Tibial nerve (tissue), 4 donors: ENCODE measurements around the gene CELSR1. TPM values are rescaled to one million over a fixed set of nuclear protein-coding genes. Genes with fewer than 3 reads are reported as not detected.

ENCODE experiments used
- DNase-seq, 2 donors: peaks; one replicate each; pipeline ENCODE4 v3.0.0-alpha.2; 2019; ENCODE audit warnings: low spot score in 2 of 2
- H3K27ac ChIP-seq, 4 donors: fragments of 200-600 bp; sonication (generic) in 3 of 4; one replicate each; pipeline ENCODE4 v1.5.1; 2017 to 2019; ENCODE audit warnings: mild to moderate bottlenecking in 1 of 4
- H3K27me3 ChIP-seq, 2 donors: fragments of 200-600 bp; sonication (generic) in 1 of 2; one replicate each; pipeline versions ENCODE4 v1.5.1 to v1.6.0; 2017 to 2019
- H3K36me3 ChIP-seq, 3 donors: fragments of 200-600 bp; sonication (generic); one replicate each; pipeline ENCODE4 v1.5.1; 2018 to 2019
- H3K4me1 ChIP-seq, 4 donors: fragments of 200-600 bp; sonication (generic) in 3 of 4; one replicate each; pipeline ENCODE4 v1.5.1; 2017 to 2019
- H3K4me3 ChIP-seq, 4 donors: fragments of 200-600 bp; sonication (generic) in 3 of 4; one replicate each; pipeline ENCODE4 v1.5.1; 2017 to 2019; ENCODE audit warnings: mild to moderate bottlenecking in 1 of 4, moderate library complexity in 1 of 4
- H3K9me3 ChIP-seq, 4 donors: fragments of 200-600 bp; sonication (generic) in 3 of 4; one replicate each; pipeline ENCODE4 v1.5.1; 2017 to 2019
- EP300 ChIP-seq, 2 donors: sonication (generic); formaldehyde crosslinking; IDR thresholded peaks; one replicate each; pipeline ENCODE4 v1.6.1; 2017; ENCODE audit warnings: antibody characterized with exemption in 2 of 2, mild to moderate bottlenecking in 1 of 2
- POLR2A ChIP-seq, 2 donors: fragments of 450-650 bp; IDR thresholded peaks; one replicate each; pipeline ENCODE4 v1.6.1; 2017; ENCODE audit warnings: antibody characterized with exemption in 2 of 2, mild to moderate bottlenecking in 2 of 2, moderate library complexity in 2 of 2
- WGBS, 2 donors: methylation state at CpG; one replicate each; pipeline ENCODE4 v1.1.5; 2018; 5-methylcytosine and 5-hydroxymethylcytosine counted together
- total RNA-seq, 4 donors: library from RNA; depleted of rRNA; stranded (reverse); fragments of >200 nt; gene quantifications; one replicate each; pipeline ENCODE4 v1.1.0, GENCODE V29; 2016
- TF ChIP-seq, protein P1 (sequence below), 5 experiments: fragments of 200-600 bp in 3 of 5; fragments of 450-650 bp in 2 of 5; sonication (generic) in 3 of 5; IDR thresholded peaks; one replicate each; pipeline ENCODE4 v1.5.1; 2016 to 2019; ENCODE audit warnings: antibody characterized with exemption in 5 of 5, mild to moderate bottlenecking in 3 of 5, moderate library complexity in 2 of 5

Gene CELSR1
- total RNA-seq, 4 donors from 2014 or later: 1.0 to 5.9 (median 2.6) TPM

DNA sequence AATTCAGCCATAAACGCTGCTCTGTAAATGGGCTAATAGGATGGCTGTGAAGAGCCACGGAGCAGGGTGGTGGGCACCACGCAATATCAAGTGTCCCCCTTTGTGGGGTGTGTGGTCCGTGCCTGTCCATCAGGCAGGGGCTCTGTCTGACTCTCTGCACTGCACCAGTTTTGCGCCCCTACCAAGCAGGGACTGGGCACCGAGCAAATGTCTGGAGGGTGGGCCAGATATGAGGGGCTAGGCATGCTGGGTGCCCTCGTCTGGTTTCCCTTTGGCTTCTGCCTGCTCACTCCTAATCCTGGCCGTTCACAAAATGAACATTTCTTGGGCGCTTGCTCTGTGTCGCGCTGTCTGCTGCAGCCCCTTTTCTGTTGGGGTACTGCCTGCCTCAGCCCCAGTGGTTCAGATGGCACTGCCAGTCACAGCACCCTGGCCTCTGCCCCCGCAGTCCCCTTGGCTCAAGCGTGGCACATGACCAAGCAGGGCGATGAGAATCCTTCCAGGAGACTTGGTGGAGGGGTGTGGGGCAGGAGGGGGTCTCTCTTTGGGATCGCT lies 37.1 kb upstream of the CELSR1 start:
- peaks cover 0 to 14% (median 0%) of the 10 kb centered on the region in 4 donors for H3K9me3 ChIP-seq
- no peak for TF ChIP-seq POLR2A (IDR thresholded peaks at IDR 0.05)
- TF ChIP-seq EP300 (IDR thresholded peaks at IDR 0.05): no peak
- TF ChIP-seq, protein P1, sequence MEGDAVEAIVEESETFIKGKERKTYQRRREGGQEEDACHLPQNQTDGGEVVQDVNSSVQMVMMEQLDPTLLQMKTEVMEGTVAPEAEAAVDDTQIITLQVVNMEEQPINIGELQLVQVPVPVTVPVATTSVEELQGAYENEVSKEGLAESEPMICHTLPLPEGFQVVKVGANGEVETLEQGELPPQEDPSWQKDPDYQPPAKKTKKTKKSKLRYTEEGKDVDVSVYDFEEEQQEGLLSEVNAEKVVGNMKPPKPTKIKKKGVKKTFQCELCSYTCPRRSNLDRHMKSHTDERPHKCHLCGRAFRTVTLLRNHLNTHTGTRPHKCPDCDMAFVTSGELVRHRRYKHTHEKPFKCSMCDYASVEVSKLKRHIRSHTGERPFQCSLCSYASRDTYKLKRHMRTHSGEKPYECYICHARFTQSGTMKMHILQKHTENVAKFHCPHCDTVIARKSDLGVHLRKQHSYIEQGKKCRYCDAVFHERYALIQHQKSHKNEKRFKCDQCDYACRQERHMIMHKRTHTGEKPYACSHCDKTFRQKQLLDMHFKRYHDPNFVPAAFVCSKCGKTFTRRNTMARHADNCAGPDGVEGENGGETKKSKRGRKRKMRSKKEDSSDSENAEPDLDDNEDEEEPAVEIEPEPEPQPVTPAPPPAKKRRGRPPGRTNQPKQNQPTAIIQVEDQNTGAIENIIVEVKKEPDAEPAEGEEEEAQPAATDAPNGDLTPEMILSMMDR (IDR thresholded peaks at IDR 0.05): no peak
- H3K4me3 ChIP-seq: no peak overlapping the region
- no peak overlapping the region for H3K27ac ChIP-seq
- WGBS, 2 donors: 77 to 79% methylated on average over 15 of the region's 15 CpGs
- no peaks in the 10 kb centered on the region for H3K36me3 ChIP-seq
- H3K27me3 ChIP-seq: no peaks in the 10 kb centered on the region
- DNase-seq: peak in 1 of 2 donors; percentile 3
- H3K4me1 ChIP-seq: peaks cover 0 to 31% (median 21%) of the 10 kb centered on the region in 4 donors

DNA sequence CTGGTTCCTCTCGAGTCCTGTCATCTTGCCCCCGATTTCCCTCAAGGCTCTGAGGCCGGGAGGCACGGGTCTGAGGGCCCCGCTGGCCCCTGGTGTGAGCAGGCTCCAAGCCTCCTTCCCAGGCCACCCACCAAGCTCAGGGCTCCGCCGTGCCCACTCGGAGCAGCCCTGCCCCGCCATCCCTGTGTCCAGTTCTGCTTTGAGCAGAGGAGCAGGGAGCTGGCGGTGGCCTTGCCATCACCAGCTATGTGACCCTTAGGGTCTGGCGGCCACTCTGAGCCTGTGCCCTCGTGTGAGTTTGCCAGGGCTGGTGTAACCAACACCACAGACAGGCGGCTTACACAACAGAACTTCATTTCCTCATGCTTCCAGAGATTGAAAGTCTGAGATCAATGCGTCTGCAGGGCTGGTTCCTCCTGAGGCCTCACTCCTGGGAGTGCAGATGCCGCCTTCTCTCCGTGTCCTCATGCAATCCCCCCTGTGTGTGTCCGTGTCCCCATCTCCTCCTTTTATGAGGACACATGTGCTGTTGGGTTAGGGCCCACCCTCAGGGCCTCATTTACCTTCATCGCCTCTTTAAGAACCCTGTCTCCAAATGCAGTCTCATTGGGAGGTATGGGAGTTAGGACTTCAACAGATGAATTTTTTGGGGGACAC lies 36.5 kb upstream of the CELSR1 start:
- 61 to 69% methylated on average over 13 to 18 of the region's 18 CpGs for WGBS, 2 donors
- Histone ChIP-seq H3K27ac (no peak overlapping the region), H3K4me1 (peaks cover 0 to 25% (median 16%) of the 10 kb centered on the region in 4 donors), H3K27me3 (no peaks in the 10 kb centered on the region), H3K9me3 (peaks cover 0 to 14% (median 0%) of the 10 kb centered on the region in 4 donors), H3K36me3 (no peaks in the 10 kb centered on the region), H3K4me3 (no peak overlapping the region)
- DNase-seq: peak in 1 of 2 donors; percentile 4
- no peak for TF ChIP-seq POLR2A (IDR thresholded peaks at IDR 0.05)
- TF ChIP-seq, protein P1 (IDR thresholded peaks at IDR 0.05): no peak
- TF ChIP-seq EP300 (IDR thresholded peaks at IDR 0.05): no peak

DNA sequence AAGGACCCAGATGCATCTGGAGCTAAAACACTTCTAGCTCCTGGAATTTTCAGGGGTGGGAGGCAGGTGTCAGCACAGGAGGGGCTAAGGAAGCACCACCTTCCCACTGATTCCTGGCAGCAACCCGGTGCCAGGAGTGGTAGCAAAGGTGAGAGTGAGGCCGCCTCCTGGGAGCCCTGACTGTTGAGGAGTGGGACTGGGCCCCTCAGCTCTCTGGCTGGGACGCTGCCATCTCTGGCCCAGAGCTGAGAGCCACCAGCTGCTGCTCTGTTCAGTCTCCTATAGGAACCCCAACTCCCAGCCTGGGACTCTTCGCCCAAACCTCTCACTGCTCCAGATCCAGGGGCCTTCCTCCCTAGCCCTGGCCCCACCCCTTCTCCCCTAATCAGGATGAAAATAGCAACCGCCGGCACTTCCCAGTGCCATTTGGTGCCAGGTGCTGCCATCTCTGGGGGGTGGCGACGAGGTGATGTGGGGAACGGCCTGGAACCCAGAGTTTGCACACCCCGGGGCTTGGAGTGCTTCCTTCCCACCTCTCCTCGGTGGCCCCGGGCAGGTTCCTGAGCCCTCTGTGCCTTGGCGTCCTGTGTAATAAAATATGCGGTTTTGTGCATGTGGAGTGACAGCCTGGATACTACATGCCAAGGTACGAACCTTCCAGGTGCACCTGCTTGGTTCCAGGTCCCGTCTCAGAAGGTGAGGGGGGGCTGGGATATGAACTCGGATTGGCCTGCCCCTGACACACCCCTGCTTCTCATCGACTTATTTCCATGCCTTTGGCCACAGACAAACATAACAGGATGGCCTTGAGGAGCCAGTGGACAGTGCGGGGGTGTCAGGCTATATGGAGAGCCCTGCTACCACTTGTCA lies 35.7 kb upstream of the CELSR1 start:
- Histone ChIP-seq H3K9me3 (peaks cover 0 to 14% (median 0%) of the 10 kb centered on the region in 4 donors), H3K27me3 (no peaks in the 10 kb centered on the region), H3K4me1 (peaks cover 0 to 17% (median 9%) of the 10 kb centered on the region in 4 donors), H3K36me3 (no peaks in the 10 kb centered on the region), H3K4me3 (no peak overlapping the region), H3K27ac (no peak overlapping the region)
- peak in 1 of 2 donors; percentile 4 for DNase-seq
- 80 to 81% methylated on average over 17 to 19 of the region's 19 CpGs for WGBS, 2 donors
- no peak for TF ChIP-seq EP300 (IDR thresholded peaks at IDR 0.05)
- TF ChIP-seq, protein P1 (IDR thresholded peaks at IDR 0.05): no peak
- no peak for TF ChIP-seq POLR2A (IDR thresholded peaks at IDR 0.05)

DNA sequence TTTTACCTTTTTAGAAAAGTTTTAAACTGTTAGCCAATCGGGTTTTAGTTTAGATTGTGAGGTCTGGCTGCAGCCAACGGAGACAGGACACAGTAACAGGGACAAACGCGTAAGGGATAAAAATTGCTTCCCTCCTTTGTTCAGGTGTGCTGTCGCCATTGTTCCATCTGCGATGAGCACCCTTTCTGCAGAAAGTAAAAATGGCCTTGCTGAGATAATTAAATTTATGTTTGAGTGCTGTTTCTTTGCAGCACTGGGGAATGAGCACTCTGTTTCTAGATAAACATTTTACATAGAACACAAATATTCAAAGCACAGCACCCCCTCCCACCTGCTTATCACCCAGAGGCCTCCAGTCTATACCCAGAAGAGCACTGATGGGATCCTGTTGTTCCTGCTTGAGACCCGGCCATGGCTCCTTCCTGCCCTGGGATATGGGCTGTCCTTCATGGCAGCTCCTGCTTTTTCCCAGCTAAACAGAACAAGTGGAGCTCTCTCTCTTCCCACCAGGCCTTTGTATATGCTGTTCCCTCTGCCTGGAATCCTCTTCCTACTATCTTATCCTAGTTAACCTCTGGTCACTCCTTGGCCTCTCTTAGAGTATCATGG lies 34.3 kb upstream of the CELSR1 start:
- peaks cover 0 to 11% (median 3%) of the 10 kb centered on the region in 4 donors for H3K4me1 ChIP-seq
- 70 to 82% methylated on average over 7 of the region's 7 CpGs for WGBS, 2 donors

More for the DNA sequence above, 34.3 kb upstream of the CELSR1 start:
- DNase-seq: no peak
- Histone ChIP-seq H3K4me3 (no peak overlapping the region), H3K27ac (no peak overlapping the region), H3K27me3 (no peaks in the 10 kb centered on the region), H3K36me3 (no peaks in the 10 kb centered on the region), H3K9me3 (peaks cover 0 to 14% (median 0%) of the 10 kb centered on the region in 4 donors)
- TF ChIP-seq EP300 (IDR thresholded peaks at IDR 0.05) (no peak), POLR2A (IDR thresholded peaks at IDR 0.05) (no peak)
- TF ChIP-seq, protein P1 (IDR thresholded peaks at IDR 0.05): no peak
